WTC11 (cell line): Measurements from ENCODE around the gene ENTPD8.

Experiments
- CBFB ChIP-seq: sonication (generic); formaldehyde crosslinking; IDR thresholded peaks from 2 replicates; pipeline ENCODE4 v1.8.1; 2022; ENCODE audit warnings: mild to moderate bottlenecking, low read depth, missing genetic modification reagents
- USF2 ChIP-seq: sonication (generic); formaldehyde crosslinking; IDR thresholded peaks from 2 replicates; pipeline ENCODE4 v1.8.1; 2023; ENCODE audit warnings: mild to moderate bottlenecking, missing genetic modification reagents, moderate library complexity

GRCh38 chr9:137396634-137397367 is 44.4 kb downstream of the ENTPD8 start:
- no peak for TF ChIP-seq CBFB (CRISPR knock-in tag)
- no peak for TF ChIP-seq USF2 (CRISPR knock-in tag)
